Endometrial microvascular endothelial cells (primary cell): ENCODE measurements around the gene VPS13D. TPM values are rescaled to one million over a fixed set of nuclear protein-coding genes. Genes with fewer than 3 reads are reported as not detected.

Experiments used
- in situ Hi-C: cut with HindIII; loops from 2 replicates; pipeline ENCODE4 v1.10.0; 2017; ENCODE audit warnings: low sequenced_read_pairs, low pct_unique_long_range_greater_than_20kb; ENCODE audit errors: inconsistent ontology term
- total RNA-seq: library from RNA; depleted of rRNA; stranded (reverse); fragments of >200 nt; gene quantifications from one replicate; pipeline ENCODE4 v1.2.3, GENCODE V29; 2015; ENCODE audit errors: inconsistent ontology term

The VPS13D gene
- total RNA-seq, 1 donor from 2014 or later = 19.3 TPM

DNA sequence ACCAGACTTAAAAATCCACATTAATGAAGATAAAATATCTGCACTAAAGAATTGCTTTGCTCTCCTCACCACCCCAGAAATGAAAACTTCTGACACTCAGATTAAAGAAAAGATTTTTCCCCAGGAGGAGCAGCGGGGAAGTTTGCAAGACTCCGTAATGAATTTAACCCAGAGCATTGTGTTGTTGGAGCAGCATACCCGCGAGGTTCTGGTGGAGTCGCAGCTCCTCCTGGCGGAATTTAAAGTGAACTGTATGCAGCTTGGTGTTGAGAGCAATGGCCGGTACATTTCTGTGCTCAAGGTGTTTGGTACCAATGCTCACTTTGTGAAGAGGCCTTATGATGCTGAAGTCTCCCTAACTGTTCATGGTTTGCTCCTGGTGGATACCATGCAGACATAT, 46.4 kb downstream of the VPS13D start:
- in situ Hi-C loops = no loop called here

GRCh38 chr1:12279003-12279402, 49.2 kb downstream of the VPS13D start:
- in situ Hi-C loops = no loop called here

GRCh38 chr1:12279728-12280464, 50.1 kb downstream of the VPS13D start:
- in situ Hi-C loops = no loop called here

GRCh38 chr1:12282142-12282541, 52.3 kb downstream of the VPS13D start:
- in situ Hi-C loops = no loop called here

DNA sequence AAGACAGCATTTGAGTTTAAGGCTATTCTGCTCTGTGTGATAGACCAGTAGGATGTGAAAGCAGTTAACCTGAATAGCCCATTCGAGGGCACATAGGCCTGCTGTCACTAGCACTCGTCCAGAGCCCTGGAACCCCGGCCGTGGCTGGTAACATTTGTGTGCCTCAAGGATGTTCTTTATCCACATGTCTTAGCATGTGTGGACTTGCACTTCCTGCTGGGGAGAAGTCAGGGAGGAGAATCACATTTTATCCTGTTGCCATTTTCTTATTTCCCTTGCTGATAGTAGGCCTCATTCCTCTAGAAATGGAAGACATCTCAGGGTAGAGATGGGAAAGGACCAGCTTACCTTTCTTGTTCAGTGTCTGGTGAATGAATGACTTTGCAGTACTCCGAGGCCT, 54.7 kb downstream of the VPS13D start:
- in situ Hi-C loops = no loop called here

- in situ Hi-C loops = no loop called here
These were observed 55.8 kb downstream of the VPS13D start for GRCh38 chr1:12285496-12286143.

DNA sequence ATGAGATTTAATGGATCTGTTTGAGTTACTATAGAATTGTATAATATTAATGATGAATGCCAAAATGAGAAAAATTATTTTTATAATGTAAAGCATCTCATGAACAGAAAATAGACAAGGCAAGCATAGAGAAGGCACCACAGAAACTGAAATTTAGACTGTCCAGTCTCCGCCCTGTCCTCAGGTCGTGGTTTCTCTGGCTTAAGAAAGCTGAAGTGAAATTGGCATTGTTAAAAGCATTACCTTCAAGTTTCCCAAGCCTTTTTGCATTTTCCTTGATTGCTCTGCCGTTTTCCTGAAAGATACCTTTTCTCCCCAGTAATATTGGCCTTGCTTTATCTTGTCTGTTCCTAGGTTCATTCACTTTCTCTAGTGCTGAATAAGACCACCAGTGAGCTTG, 58.0 kb downstream of the VPS13D start:
- in situ Hi-C loops = no loop called here

DNA sequence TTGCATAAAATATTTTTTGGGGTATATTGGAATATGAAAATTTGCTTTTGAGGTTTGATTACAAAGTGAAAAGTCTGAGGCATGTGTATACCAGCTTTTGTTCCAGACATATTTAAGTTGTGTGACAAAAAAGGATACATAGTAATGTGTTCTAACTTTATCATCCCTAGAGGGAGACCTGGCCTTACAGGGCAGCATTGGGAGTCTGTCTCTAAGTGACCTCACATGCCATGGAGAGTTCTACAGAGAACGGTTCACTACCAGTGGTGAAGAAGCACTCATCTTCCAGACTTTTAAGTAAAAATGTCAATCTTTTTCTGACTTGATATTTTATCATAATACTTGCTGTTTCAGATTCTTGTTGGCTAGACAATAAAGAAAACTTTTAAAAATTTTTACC, 61.0 kb downstream of the VPS13D start:
- in situ Hi-C loops = no loop called here

- in situ Hi-C loops = no loop called here
These were observed 63.6 kb downstream of the VPS13D start for GRCh38 chr1:12293416-12293815.

GRCh38 chr1:12294076-12294475, 64.2 kb downstream of the VPS13D start:
- in situ Hi-C loops = no loop called here

GRCh38 chr1:12296016-12296415, 66.2 kb downstream of the VPS13D start:
- in situ Hi-C loops = no loop called here

DNA sequence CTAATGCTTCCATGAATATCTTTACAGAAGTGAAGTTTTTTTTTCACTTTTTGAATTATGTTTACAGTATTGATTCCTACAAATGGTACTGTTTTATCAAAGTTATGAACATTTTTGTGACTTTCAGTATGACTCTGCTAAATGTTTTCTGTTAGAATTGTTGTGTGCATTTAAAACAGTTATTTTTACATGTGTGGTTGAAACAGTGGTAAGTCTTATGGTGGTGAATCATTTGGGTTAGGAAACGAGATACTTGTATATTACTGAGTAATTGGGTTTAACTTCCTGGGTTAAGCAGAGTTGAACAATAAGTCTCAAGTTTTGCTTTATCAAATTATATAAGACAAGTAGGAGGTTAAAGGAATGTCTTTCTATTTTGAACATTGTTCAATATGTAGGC, 66.8 kb downstream of the VPS13D start:
- in situ Hi-C loops = no loop called here

DNA sequence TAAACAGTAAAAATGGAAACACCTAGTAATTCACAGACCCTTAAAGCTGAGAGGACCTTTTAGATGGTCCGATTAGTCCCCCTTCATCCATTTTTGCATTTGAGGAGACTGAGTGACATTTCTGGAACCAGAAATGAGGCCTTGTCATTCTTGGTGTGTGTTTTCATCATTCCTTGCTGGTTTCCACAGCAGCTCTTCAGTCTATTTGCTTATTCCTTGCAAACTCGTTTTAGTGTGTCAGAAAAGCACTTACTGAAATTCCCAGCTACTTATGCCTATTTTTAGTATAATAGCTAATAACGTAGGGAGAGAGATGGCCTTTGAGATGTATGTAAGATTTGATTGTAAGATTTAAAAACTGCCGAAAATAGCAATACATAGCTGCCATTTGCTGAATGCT, 70.9 kb downstream of the VPS13D start:
- in situ Hi-C loops = no loop called here

DNA sequence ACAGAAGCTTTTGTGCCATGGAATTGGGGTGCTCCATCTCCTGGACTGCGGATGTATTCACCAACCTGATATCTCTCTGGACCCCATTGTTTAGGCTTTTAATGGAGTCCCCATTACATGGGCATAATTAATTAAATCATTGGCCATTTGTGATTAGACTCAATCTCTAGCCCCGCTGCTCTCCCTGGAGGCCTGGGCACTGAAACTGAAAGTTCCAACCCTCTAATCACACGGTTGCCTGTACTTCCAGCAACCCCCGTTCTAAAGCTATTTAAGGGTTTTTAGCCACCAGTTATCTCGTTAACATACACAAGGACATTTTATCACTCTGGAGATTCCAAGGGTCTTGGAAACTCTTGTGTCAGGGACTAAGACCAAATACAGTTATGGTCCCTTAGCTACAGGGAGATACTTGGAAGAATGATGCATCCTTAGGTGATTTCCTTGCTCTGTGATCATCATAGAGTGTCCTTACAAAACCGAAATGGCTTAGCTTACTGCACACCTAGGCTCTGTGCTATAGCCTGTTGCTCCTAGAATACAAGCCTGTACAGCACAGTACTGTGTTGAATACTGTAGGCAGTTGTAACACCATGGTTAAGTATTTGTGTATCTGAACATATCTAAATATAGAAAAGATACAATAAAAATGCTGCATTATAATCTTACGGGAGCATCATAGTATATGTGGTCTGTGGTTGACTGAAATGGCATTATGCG, 71.8 kb downstream of the VPS13D start:
- in situ Hi-C loops = no loop called here

DNA sequence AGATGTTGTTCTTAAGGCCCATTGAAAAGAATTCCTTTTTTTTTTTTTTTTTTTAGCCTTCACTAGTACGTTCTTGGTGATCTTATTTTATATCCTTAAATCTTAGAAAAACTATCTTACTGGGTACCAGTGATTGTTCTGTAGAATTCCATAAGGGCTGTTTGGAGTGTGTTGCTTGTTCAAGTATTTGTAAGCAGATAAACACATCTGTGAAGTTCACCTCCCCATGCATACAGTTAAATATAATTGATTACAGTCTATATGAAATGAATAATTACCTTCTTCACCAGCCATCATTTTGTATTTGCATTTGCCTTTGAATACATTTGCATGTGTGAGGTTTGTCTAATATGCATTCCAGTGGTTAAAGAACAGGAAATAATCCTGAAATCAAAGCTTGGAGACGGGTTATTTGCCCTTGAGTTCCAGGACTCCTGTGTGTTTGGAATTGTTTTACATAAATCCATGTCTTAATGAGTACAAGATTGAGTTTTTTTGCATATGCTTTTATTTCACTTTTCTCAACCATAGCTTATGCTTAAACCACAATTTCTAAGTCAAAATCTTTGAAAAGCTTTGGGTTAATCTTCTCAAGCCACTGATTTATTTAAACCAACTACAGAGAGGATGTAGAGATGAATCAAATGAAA, 73.1 kb downstream of the VPS13D start:
- in situ Hi-C loops = no loop called here

DNA sequence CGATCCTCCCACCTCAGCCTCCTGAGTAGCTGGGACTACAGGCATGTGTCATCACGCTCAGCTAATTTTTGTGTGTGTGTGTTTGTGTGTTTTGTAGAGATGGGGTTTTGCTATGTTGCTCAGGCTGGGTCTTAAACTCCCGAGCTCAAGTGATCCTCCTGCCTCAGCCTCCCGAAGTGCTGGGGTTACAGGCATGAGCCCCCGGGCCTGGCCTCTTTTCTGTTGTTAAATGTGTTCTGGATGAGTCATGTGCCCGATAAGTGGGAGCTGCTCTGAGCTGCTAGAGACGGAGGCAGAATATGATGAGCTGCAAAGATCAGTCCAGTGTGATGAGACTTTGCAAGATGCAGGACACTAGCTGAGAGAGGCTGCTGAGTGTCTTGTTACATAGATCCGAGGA, 75.5 kb downstream of the VPS13D start:
- in situ Hi-C loops = no loop called here

GRCh38 chr1:12309783-12310742, 80.2 kb downstream of the VPS13D start:
- in situ Hi-C loops = no loop called here

DNA sequence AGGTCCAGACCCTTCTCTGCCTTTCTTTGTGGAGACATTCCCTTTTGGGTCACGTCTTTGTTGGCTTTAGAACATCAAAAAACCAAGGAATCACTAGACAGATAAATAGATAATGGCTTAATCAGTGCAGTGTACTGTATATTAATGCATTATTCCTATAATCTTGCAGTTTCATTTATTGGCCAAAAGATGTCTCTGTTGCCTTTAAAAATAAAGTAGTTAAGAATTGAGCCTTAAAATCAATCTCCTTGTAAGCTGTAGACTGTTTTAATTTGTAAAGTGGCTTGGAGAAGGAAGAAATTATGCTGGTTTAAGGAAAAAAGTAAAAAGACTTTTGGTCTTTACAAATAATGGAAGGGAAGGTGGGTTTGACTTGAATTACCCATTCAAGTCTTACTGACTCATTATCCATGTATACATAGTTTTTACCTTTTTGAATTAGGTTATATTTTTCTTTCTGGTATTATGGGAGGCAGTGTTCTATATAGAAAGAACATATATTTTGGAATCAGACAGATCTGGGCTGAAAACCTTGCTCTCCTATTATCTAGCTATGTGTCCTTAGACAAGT, 84.6 kb downstream of the VPS13D start:
- in situ Hi-C loops = no loop called here
